Measurements from ENCODE around the gene INTS12.

DNA sequence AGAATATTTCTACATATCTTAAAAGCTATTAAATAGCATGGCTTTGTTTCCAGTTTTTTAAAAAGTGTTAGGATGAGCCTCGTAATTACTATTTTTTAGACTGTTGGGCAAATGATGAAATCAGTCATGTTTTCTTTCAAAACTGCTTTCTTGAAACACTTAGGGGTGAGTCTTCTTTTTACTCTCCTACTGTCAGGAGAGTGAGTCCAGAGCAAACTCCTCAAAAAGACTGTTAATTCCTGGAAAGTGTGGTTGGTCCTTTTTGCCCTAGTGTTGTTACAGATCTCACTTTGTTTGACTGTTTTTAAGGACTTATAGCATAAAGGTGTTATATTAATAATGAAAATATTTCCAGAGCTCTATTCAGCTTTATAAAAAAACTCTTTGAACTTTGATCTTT lies 6.4 kb upstream of the INTS12 start:
- no peak for TF ChIP-seq EZH2 (optimal IDR thresholded peaks at IDR 0.05; ENCODE audit: low read depth, low read length)
- TF ChIP-seq CTCF (IDR thresholded peaks at IDR 0.05; ENCODE audit: low read length), result no peak
